GM18909 (cell line): ENCODE results near the gene HSD17B3.
"Not testable (repeated sequence)": the region's sequence is repeated elsewhere in the genome, so short reads cannot be mapped to it uniquely, and the experiment has no call there.

Source experiments
- ATAC-seq: cut with Tn5 transposase; IDR thresholded peaks from one replicate; pipeline ENCODE4 v1.9.1; 2021; ENCODE audit warnings: mild to moderate bottlenecking; ENCODE audit not compliant: unreplicated experiment, poor library complexity

Gene HSD17B3

GRCh38 chr9:96241391-96241809 lies 60.6 kb downstream of the HSD17B3 start:
- no peak for ATAC-seq

- no peak for ATAC-seq
Observed at GRCh38 chr9:96236854-96237550, 65.0 kb downstream of the HSD17B3 start.

GRCh38 chr9:96236337-96236736 lies 65.6 kb downstream of the HSD17B3 start:
- ATAC-seq, result not testable (repeated sequence)

GRCh38 chr9:96232539-96233241 lies 69.3 kb downstream of the HSD17B3 start:
- ATAC-seq, result no peak

- no peak for ATAC-seq
Observed at GRCh38 chr9:96232164-96232538, 69.8 kb downstream of the HSD17B3 start.

GRCh38 chr9:96230002-96230401 lies 72.0 kb downstream of the HSD17B3 start:
- no peak for ATAC-seq

- no peak for ATAC-seq
Observed at GRCh38 chr9:96222132-96222531, 79.8 kb downstream of the HSD17B3 start.

GRCh38 chr9:96219900-96220257 lies 82.1 kb downstream of the HSD17B3 start:
- ATAC-seq, result no peak

- no peak for ATAC-seq
Observed at GRCh38 chr9:96219026-96219899, 82.7 kb downstream of the HSD17B3 start.

GRCh38 chr9:96217754-96218693 lies 84.0 kb downstream of the HSD17B3 start:
- peak; percentile 77 for ATAC-seq

GRCh38 chr9:96217294-96217707 lies 84.7 kb downstream of the HSD17B3 start:
- no peak for ATAC-seq

GRCh38 chr9:96216583-96216982 lies 85.4 kb downstream of the HSD17B3 start:
- no peak for ATAC-seq

- no peak for ATAC-seq
Observed at GRCh38 chr9:96215841-96216240, 86.1 kb downstream of the HSD17B3 start.

GRCh38 chr9:96214635-96215034 lies 87.3 kb downstream of the HSD17B3 start:
- no peak for ATAC-seq

- no peak for ATAC-seq
Observed at GRCh38 chr9:96209407-96210271, 92.3 kb downstream of the HSD17B3 start.

GRCh38 chr9:96206156-96206751 lies 95.7 kb downstream of the HSD17B3 start:
- no peak for ATAC-seq

- ATAC-seq, result no peak
Observed at GRCh38 chr9:96204853-96205252, 97.1 kb downstream of the HSD17B3 start.

GRCh38 chr9:96203867-96204501 lies 98.0 kb downstream of the HSD17B3 start:
- no peak for ATAC-seq
